Skeletal muscle cell (primary cell): Measurements from ENCODE around the gene SGMS2.
A peak's percentile ranks its signal among the peaks of the same experiment; 100 is the strongest.
"Not testable (repeated sequence)": the region's sequence is repeated elsewhere in the genome, so short reads cannot be mapped to it uniquely, and the experiment has no call there.

Experiments used
- DNase-seq: peaks from one replicate; pipeline ENCODE4 v3.0.0-alpha.2; 2010; ENCODE audit warnings: low read depth
- H3K4me3 ChIP-seq: 2 replicates; pipeline ENCODE4 v1.5.1; 2011; ENCODE audit warnings: low read depth, mild to moderate bottlenecking, control low read depth, low read length, moderate library complexity

SGMS2 gene

GRCh38 chr4:107901213-107901934 lies 76.6 kb downstream of the SGMS2 start:
- H3K4me3 ChIP-seq = no peak overlapping the region
- no peak for DNase-seq

DNA sequence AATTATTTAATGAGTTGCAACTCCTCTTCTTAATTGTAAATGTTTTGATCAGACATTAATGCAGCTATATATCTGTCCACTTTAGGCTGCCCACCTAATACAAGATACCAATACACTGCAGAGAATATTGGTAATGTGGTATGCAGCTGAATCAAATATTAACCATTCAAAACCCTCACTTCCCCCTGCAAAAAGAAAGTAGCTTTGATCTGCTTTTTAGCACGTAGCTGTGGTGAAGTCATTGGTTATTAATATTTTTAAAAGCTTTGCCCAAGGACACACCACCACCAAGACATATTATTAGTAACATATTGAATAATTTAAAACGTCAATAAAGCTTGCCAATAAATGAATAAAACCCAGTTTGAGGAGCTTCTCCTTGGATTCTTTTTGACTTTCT lies 78.0 kb downstream of the SGMS2 start:
- no peak overlapping the region for H3K4me3 ChIP-seq
- DNase-seq = no peak

DNA sequence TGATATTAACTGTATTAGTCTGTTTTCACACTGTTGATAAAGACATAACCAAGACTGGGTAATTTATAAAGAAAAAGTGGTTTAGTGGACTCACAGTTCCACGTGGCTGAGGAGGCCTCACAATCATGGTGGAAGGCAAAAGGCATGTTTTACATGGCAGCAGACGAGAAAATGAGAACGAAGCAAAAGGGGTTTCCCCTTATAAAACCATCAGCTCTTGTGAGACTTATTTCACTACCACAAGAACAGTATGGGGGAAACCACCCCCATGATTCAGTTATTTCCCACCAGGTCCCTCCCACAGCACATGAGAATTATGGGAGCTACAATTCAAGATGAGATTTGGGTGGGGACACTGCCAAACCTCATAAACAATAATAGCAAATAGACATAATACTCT lies 80.3 kb downstream of the SGMS2 start:
- DNase-seq, H3K4me3 ChIP-seq: not testable (repeated sequence)

- DNase-seq = no peak
- H3K4me3 ChIP-seq = no peak overlapping the region
These were observed 81.8 kb downstream of the SGMS2 start for GRCh38 chr4:107906458-107907100.

DNA sequence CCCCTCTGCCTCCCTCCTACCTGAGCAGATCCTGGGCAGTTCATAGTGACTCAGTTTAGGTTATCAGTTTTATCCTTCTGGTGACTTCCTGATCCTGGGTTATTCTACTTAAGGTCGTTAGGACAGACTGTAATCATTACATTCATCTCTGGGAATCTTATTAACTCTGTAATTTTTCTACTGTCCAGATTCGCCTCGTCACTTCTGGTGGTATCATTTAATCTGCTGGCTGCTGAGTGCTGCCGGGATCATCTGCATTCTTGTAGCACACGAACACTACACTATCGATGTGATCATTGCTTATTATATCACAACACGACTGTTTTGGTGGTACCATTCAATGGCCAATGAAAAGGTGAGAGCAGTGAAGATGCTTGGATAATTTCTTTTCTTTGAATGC lies 83.6 kb downstream of the SGMS2 start:
- no peak for DNase-seq
- no peak overlapping the region for H3K4me3 ChIP-seq

GRCh38 chr4:107913283-107913899 lies 88.7 kb downstream of the SGMS2 start:
- H3K4me3 ChIP-seq = no peak overlapping the region
- DNase-seq = no peak

- no peak overlapping the region for H3K4me3 ChIP-seq
- DNase-seq = no peak
These were observed 90.5 kb downstream of the SGMS2 start for GRCh38 chr4:107915220-107915619.

DNA sequence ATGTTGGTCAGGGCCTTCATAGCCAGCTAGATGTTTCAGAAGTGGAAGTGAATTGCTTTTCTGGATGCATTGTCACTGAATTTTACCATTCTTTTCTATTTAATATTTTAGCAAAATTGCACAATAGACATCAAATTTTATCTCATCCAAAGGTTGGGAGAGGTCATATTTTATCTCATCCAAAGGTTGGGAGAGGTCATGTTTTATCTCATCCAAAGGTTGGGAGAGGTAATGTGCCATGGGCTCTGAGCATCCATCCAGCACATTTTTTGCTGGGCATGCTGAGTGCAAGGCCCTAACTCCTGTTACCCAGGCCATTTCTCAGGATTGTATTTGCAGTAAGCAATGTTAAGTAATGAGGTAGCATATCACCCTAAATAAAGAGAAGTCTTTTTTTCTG lies 91.9 kb downstream of the SGMS2 start:
- no peak overlapping the region for H3K4me3 ChIP-seq
- DNase-seq = no peak

GRCh38 chr4:107917500-107917899 lies 92.8 kb downstream of the SGMS2 start:
- no peak for DNase-seq

DNA sequence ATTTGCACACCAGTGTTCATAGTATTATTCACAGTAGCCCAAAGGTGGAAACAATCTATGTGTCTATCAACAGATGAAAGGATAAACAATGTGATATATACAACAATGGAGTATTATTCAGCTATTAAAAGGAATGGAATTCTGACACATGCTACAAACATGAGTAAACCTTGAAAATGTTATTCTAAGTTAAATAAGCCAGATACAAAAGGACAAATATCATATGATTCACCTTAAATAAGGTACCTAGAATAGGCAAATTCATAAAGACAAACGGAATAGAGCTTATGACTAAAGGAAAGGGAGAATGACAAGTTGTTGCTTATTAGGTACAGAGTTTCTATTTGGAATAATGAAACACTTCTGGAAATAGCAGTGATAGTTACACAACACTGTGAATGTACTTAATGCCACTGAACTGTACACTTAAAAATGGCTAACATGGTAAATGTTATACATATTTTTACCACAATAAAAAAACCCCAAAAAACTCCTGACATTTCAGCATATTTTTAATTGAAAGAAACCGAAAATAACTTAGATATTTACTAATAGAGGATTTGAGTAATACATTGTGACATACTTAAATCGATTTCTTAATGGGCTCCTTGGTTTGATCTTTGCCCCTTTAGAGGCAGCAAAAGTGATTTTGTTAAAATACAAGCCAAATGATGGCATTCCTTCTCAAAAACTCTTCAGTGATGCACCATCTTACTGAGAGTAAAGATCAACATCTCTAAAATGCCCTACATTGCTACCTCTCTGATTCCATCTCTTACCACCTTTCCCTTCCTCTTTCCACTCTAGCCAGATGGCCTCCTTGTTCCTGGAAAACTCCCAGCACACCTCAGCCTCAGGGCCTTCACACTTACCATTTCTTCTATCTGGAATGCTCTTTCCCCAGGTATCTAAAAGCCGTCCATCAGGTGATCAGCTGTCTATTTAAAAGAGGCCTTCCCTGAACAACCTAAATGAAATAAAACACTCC lies 98.0 kb downstream of the SGMS2 start:
- no peak for DNase-seq

More at GRCh38 chr4:107917500-107917899, 92.8 kb downstream of the SGMS2 start:
- H3K4me3 ChIP-seq = no peak overlapping the region

DNA sequence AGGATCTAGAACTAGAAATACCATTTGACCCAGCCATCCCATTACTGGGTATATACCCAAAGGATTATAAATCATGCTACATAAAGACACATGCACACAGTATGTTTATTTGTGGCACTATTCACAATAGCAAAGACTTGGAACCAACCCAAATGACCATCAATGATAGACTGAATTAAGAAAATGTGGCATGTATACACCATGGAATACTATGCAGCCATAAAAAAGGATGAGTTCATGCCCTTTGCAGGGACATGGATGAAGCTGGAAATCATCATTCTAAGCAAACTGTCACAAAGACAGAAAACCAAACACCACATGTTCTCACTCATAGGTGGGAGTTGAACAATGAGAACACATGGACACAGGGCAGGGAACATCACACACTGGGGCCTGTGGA lies 101.0 kb downstream of the SGMS2 start:
- not testable (repeated sequence) for DNase-seq, H3K4me3 ChIP-seq

More for the DNA sequence above, 98.0 kb downstream of the SGMS2 start:
- no peak overlapping the region for H3K4me3 ChIP-seq

- DNase-seq, H3K4me3 ChIP-seq: not testable (repeated sequence)
These were observed 102.1 kb downstream of the SGMS2 start for GRCh38 chr4:107926875-107927274.

- no peak for DNase-seq
- peak within 1 kb of the TSS; percentile 79 for H3K4me3 ChIP-seq
These were observed 106.4 kb downstream of the SGMS2 start, which contains the start of gene CYP2U1 for GRCh38 chr4:107930821-107931774. CYP2U1 (plus strand) TSS chr4:107931549; CDS start chr4:107931644, 95 bp downstream.

DNA sequence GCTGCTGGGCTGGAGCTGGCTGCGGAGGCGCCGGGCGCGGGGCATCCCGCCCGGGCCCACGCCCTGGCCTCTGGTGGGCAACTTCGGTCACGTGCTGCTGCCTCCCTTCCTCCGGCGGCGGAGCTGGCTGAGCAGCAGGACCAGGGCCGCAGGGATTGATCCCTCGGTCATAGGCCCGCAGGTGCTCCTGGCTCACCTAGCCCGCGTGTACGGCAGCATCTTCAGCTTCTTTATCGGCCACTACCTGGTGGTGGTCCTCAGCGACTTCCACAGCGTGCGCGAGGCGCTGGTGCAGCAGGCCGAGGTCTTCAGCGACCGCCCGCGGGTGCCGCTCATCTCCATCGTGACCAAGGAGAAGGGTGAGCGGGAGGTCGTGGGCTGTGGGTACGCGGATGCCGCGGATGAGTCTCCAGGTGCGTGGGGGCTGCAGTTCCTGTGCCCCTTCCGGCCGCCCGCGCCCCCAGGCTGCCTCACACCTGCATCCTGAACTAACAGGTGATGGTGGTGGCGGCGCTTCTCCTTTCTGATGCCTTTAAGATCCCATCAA lies 107.1 kb downstream of the SGMS2 start:
- DNase-seq = no peak
- H3K4me3 ChIP-seq = peak overlapping the region; percentile 79

GRCh38 chr4:107935246-107935645 lies 110.5 kb downstream of the SGMS2 start:
- DNase-seq = no peak
- no peak overlapping the region for H3K4me3 ChIP-seq

DNA sequence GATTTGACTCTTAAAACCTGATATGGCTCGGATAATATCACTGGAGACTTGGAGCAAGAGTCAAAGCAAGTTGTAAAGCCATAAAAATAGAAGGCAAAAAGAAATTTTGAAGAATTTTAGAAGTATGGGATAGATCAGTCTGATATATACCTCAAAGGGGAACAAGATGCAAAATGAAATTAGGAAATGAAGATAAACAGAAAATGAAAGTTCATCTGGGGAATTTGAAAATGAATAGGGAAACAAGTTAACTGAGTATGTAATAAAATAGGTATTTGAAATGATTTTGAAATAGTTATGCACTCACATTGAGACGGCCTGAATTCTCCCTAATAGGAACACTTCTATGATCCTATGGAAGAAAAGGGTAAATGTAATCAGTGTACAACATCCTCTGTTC lies 112.3 kb downstream of the SGMS2 start:
- H3K4me3 ChIP-seq = no peak overlapping the region
- DNase-seq = no peak

- no peak for DNase-seq
- no peak overlapping the region for H3K4me3 ChIP-seq
These were observed 114.6 kb downstream of the SGMS2 start for GRCh38 chr4:107939307-107939706.

- H3K4me3 ChIP-seq = no peak overlapping the region
- no peak for DNase-seq
These were observed 121.1 kb downstream of the SGMS2 start for GRCh38 chr4:107945809-107946208.
